ENCODE data around the gene SLCO4A1. TPM values are rescaled to one million over a fixed set of nuclear protein-coding genes. Genes with fewer than 3 reads are reported as not detected.

SLCO4A1 gene
- total RNA-seq, 1 experiment from 2014 or later = 48.8 TPM

- ChIA-PET POLR2A (ENCODE audit: low non-redundant PET) (no interaction called here), CTCF (no interaction called here)
- DNase-seq (ENCODE audit: low spot score) = no peak
- Histone ChIP-seq H3K27ac (ENCODE audit: low read depth, low read length, poor library complexity, severe bottlenecking) (no peak overlapping the region), H3K4me1 (ENCODE audit: insufficient read depth, low read length, poor library complexity, severe bottlenecking) (no peaks in the 10 kb centered on the region), H3K4me3 (ENCODE audit: low read depth, low read length, poor library complexity, severe bottlenecking) (no peak overlapping the region), H3K9me3 (ENCODE audit: low read depth, low read length, poor library complexity, severe bottlenecking) (no peaks in the 10 kb centered on the region), H3K36me3 (ENCODE audit: insufficient read depth, low read length, poor library complexity, severe bottlenecking) (peaks cover 5% of the 10 kb centered on the region), H3K27me3 (replicated peaks; ENCODE audit: insufficient read depth, low read depth, low read length, poor library complexity) (no peaks in the 10 kb centered on the region)
- intact Hi-C loops (cut with micrococcal nuclease; ENCODE audit: unreplicated experiment) = no loop called here
- BruUV-seq (replicated peaks) = no TSS peak
- TF ChIP-seq CTCF (conservative IDR thresholded peaks at IDR 0.05; ENCODE audit: low read depth, low read length) (no peak), EZH2 (IDR thresholded peaks at IDR 0.05; ENCODE audit: borderline replicate concordance, low read depth, low read length, poor library complexity, severe bottlenecking) (no peak)
Measured at GRCh38 chr20:62676976-62677375, 34.7 kb downstream of the SLCO4A1 start.

- TF ChIP-seq EZH2 (IDR thresholded peaks at IDR 0.05; ENCODE audit: borderline replicate concordance, low read depth, low read length, poor library complexity, severe bottlenecking) (no peak), CTCF (conservative IDR thresholded peaks at IDR 0.05; ENCODE audit: low read depth, low read length) (no peak)
- Histone ChIP-seq H3K27ac (ENCODE audit: low read depth, low read length, poor library complexity, severe bottlenecking) (no peak overlapping the region), H3K4me3 (ENCODE audit: low read depth, low read length, poor library complexity, severe bottlenecking) (no peak overlapping the region), H3K4me1 (ENCODE audit: insufficient read depth, low read length, poor library complexity, severe bottlenecking) (peaks cover 1% of the 10 kb centered on the region), H3K27me3 (replicated peaks; ENCODE audit: insufficient read depth, low read depth, low read length, poor library complexity) (no peaks in the 10 kb centered on the region), H3K36me3 (ENCODE audit: insufficient read depth, low read length, poor library complexity, severe bottlenecking) (no peaks in the 10 kb centered on the region), H3K9me3 (ENCODE audit: low read depth, low read length, poor library complexity, severe bottlenecking) (no peaks in the 10 kb centered on the region)
- intact Hi-C loops (cut with micrococcal nuclease; ENCODE audit: unreplicated experiment) = no loop called here
- no peak for DNase-seq (ENCODE audit: low spot score)
- POLR2A ChIA-PET (ENCODE audit: low non-redundant PET) = no interaction called here
- BruUV-seq (replicated peaks) = no TSS peak
- CTCF ChIA-PET = interaction anchor here (0.7 kb wide), 1 partner anchor 51 kb away, joined by 3 read pairs; no protein-coding TSS in a partner anchor
Measured at GRCh38 chr20:62677678-62678077, 35.4 kb downstream of the SLCO4A1 start.

- TF ChIP-seq CTCF (conservative IDR thresholded peaks at IDR 0.05; ENCODE audit: low read depth, low read length) (no peak), EZH2 (IDR thresholded peaks at IDR 0.05; ENCODE audit: borderline replicate concordance, low read depth, low read length, poor library complexity, severe bottlenecking) (no peak)
- CTCF ChIA-PET = interaction anchor here (0.7 to 1.4 kb wide), 2 partner anchors 52 to 113 kb away, joined by 3 to 4 read pairs; no protein-coding TSS in a partner anchor
- Histone ChIP-seq H3K27ac (ENCODE audit: low read depth, low read length, poor library complexity, severe bottlenecking) (no peak overlapping the region), H3K36me3 (ENCODE audit: insufficient read depth, low read length, poor library complexity, severe bottlenecking) (no peaks in the 10 kb centered on the region), H3K9me3 (ENCODE audit: low read depth, low read length, poor library complexity, severe bottlenecking) (no peaks in the 10 kb centered on the region), H3K27me3 (replicated peaks; ENCODE audit: insufficient read depth, low read depth, low read length, poor library complexity) (no peaks in the 10 kb centered on the region), H3K4me1 (ENCODE audit: insufficient read depth, low read length, poor library complexity, severe bottlenecking) (peaks cover 10% of the 10 kb centered on the region), H3K4me3 (ENCODE audit: low read depth, low read length, poor library complexity, severe bottlenecking) (no peak overlapping the region)
- no peak for DNase-seq (ENCODE audit: low spot score)
- POLR2A ChIA-PET (ENCODE audit: low non-redundant PET) = no interaction called here
- no TSS peak for BruUV-seq (replicated peaks)
- intact Hi-C loops (cut with micrococcal nuclease; ENCODE audit: unreplicated experiment) = no loop called here
Measured at GRCh38 chr20:62678553-62678952, 36.2 kb downstream of the SLCO4A1 start.
